GM12878 (cell line): ENCODE results near the gene TAS2R3. TPM values are rescaled to one million over a fixed set of nuclear protein-coding genes. Genes with fewer than 3 reads are reported as not detected.

Experiments used
- ATAC-seq: fragments of 200-7000 bp; cut with Tn5 transposase; 3 replicates; pipeline ENCODE4 v1.9.1; 2020; ENCODE audit warnings: mild to moderate bottlenecking, moderate library complexity
- BruUV-seq: library from RNA; stranded (reverse); fragments of 400-500 nt; replicated peaks from 2 replicates; lab custom pipeline; 2021; lab: Mats Ljungman, UMichigan
- CTCF ChIA-PET: fragments of 300-600 bp; sonication (Branson Sonifier 250); formaldehyde crosslinking; extraction: SDS; loops from one replicate; lab custom pipeline; 2021; ENCODE audit warnings: inconsistent platforms; lab: Yijun Ruan, JAX
- POLR2A ChIA-PET: fragments of 350-600 bp; formaldehyde crosslinking; extraction: SDS; loops from one replicate; lab custom pipeline; 2021; ENCODE audit warnings: inconsistent platforms; lab: Charles Lee
- RAD21 ChIA-PET: fragments of 300-600 bp; sonication (Branson Sonifier 250); formaldehyde crosslinking; loops from one replicate; lab custom pipeline; 2023; ENCODE audit warnings: antibody characterized with exemption; ENCODE audit not compliant: unreplicated experiment; lab: Charles Lee
- SMC1A ChIA-PET: fragments of 300-600 bp; sonication (Branson Sonifier 250); formaldehyde crosslinking; loops from one replicate; lab custom pipeline; 2023; ENCODE audit not compliant: unreplicated experiment, uncharacterized antibody; lab: Charles Lee
- DNase-seq: peaks from one replicate; pipeline ENCODE4 v3.0.0-alpha.2; 2011; ENCODE audit warnings: low read depth, low spot score
- FAIRE-seq: peaks from 3 replicates; lab custom pipeline; 2011; peaks lifted over from hg19 to GRCh38; lab: Jason Lieb, UNC
- H2AFZ ChIP-seq: 2 replicates; pipeline ENCODE4 v1.6.0; 2011; ENCODE audit warnings: low read depth, low read length, control low read depth; ENCODE audit not compliant: control insufficient read depth
- H3K27ac ChIP-seq: 2 replicates; pipeline ENCODE4 v1.5.1; 2011; ENCODE audit warnings: control low read depth; ENCODE audit not compliant: control insufficient read depth, insufficient read depth
- H3K27me3 ChIP-seq, 2 experiments: replicated peaks in 1 of 2; 2 replicates each; pipeline versions ENCODE4 v1.6.0 to v1.6.1; 2011; ENCODE audit warnings: low read length in 1 of 2; ENCODE audit not compliant: control insufficient read depth in 2 of 2, insufficient read depth in 2 of 2
- H3K36me3 ChIP-seq, 2 experiments: 2 replicates each; pipeline ENCODE4 v1.5.1; 2011; ENCODE audit warnings: low read length in 1 of 2; ENCODE audit not compliant: control insufficient read depth in 2 of 2, insufficient read depth in 2 of 2
- H3K4me1 ChIP-seq: 2 replicates; pipeline ENCODE4 v1.6.1; 2011; ENCODE audit warnings: mild to moderate bottlenecking, low read length, moderate library complexity, mixed read lengths; ENCODE audit not compliant: control insufficient read depth, insufficient read depth
- H3K4me2 ChIP-seq: 2 replicates; pipeline ENCODE4 v1.6.0; 2011; ENCODE audit warnings: control low read depth; ENCODE audit not compliant: control insufficient read depth, insufficient read depth
- H3K4me3 ChIP-seq: fragments of 200-600 bp; sonication (generic); 2 replicates; pipeline ENCODE4 v1.5.1; 2016
- H3K79me2 ChIP-seq: 2 replicates; pipeline ENCODE4 v1.6.0; 2011; ENCODE audit warnings: low read length; ENCODE audit not compliant: control insufficient read depth, insufficient read depth
- H3K9ac ChIP-seq: 2 replicates; pipeline ENCODE4 v1.8.0; 2011; ENCODE audit warnings: low read length, control low read depth, mixed read lengths; ENCODE audit not compliant: control insufficient read depth, insufficient read depth
- H3K9me3 ChIP-seq: replicated peaks from 3 replicates; pipeline ENCODE4 v1.5.1; 2011; ENCODE audit warnings: mild to moderate bottlenecking, low read length; ENCODE audit not compliant: control insufficient read depth, insufficient read depth
- H4K20me1 ChIP-seq: 2 replicates; pipeline ENCODE4 v1.6.0; 2011; ENCODE audit not compliant: control insufficient read depth, insufficient read depth
- RAD21 ChIP-seq: IDR thresholded peaks from 2 replicates; pipeline ENCODE4 v1.6.1; 2011; ENCODE audit warnings: mild to moderate bottlenecking, low read depth, low read length, moderate library complexity; ENCODE audit not compliant: insufficient read depth
- SMC3 ChIP-seq: IDR thresholded peaks from 2 replicates; pipeline ENCODE4 v1.6.1; 2011; ENCODE audit warnings: low read length, improper control_type of control experiment, borderline replicate concordance
- TCF12 ChIP-seq: IDR thresholded peaks from 2 replicates; pipeline ENCODE4 v1.6.1; 2011; ENCODE audit warnings: low read depth, mild to moderate bottlenecking, low read length
- WGBS: methylation state at CpG from one replicate; pipeline ENCODE4 v1.1.6; 2016; ENCODE audit warnings: low lambda C conversion rate; ENCODE audit not compliant: insufficient replicate concordance, insufficient coverage; ENCODE audit errors: missing lambda C conversion rate; 5-methylcytosine and 5-hydroxymethylcytosine counted together
- in situ Hi-C: fragments of 300-500 bp; cut with MboI; formaldehyde crosslinking; loops from 9 replicates; pipeline ENCODE4 v1.14.3; 2018; ENCODE audit warnings: mixed read lengths
- intact Hi-C: fragments of 100-400 bp; cut with micrococcal nuclease; formaldehyde crosslinking; loops from one replicate; pipeline ENCODE4 v1.14.2; 2022; ENCODE audit not compliant: unreplicated experiment
- polyA plus RNA-seq, 11 experiments: library from polyadenylated mRNA; depleted of rRNA in 4 of 11; unstranded in 6 of 11; stranded (reverse) in 5 of 11; fragments of >200 nt; fragmentation: Nextera tagmentation in 4 of 11; fragmentation: Illumina TruSeq in 1 of 11; extraction: Ambion mirVana in 4 of 11; extraction: Trizol in 1 of 11; gene quantifications; 1 replicate in 1 of 11; 2 replicates in 10 of 11; pipeline versions ENCODE4 v1.2.1 to v1.2.3, GENCODE V29; 2011 to 2016; ENCODE audit warnings: inconsistent platforms in 2 of 11, missing spikeins in 2 of 11, low read depth in 1 of 11
- total RNA-seq, 4 experiments: library from RNA; depleted of rRNA in 3 of 4; stranded (reverse); fragments of >200 nt in 3 of 4; fragmentation: Illumina TruSeq in 1 of 4; extraction: Trizol in 1 of 4; gene quantifications; 2 replicates each; pipeline versions ENCODE4 v1.2.1 to v1.2.3, GENCODE V29; 2013 to 2021
- TF ChIP-seq, protein P1 (sequence below), 3 experiments: IDR thresholded peaks in 2 of 3; conservative IDR thresholded peaks in 1 of 3; 2 replicates each; pipeline ENCODE4 v1.5.1; 2011; ENCODE audit warnings: low read depth in 3 of 3, low read length in 3 of 3, mild to moderate bottlenecking in 3 of 3, control low read depth in 2 of 3, moderate library complexity in 2 of 3, inconsistent platforms in 1 of 3, mixed read lengths in 1 of 3; ENCODE audit not compliant: control insufficient read depth in 2 of 3, insufficient read depth in 1 of 3; ENCODE audit errors: extremely low read depth in 1 of 3

The TAS2R3 gene
- total and polyA plus RNA-seq, 10 of the 15 experiments (the other 5 are each of a cell fraction or from before 2014, with no cell fraction given) = 0.21 to 1.1 (median 0.55) TPM; not detected in 4

DNA sequence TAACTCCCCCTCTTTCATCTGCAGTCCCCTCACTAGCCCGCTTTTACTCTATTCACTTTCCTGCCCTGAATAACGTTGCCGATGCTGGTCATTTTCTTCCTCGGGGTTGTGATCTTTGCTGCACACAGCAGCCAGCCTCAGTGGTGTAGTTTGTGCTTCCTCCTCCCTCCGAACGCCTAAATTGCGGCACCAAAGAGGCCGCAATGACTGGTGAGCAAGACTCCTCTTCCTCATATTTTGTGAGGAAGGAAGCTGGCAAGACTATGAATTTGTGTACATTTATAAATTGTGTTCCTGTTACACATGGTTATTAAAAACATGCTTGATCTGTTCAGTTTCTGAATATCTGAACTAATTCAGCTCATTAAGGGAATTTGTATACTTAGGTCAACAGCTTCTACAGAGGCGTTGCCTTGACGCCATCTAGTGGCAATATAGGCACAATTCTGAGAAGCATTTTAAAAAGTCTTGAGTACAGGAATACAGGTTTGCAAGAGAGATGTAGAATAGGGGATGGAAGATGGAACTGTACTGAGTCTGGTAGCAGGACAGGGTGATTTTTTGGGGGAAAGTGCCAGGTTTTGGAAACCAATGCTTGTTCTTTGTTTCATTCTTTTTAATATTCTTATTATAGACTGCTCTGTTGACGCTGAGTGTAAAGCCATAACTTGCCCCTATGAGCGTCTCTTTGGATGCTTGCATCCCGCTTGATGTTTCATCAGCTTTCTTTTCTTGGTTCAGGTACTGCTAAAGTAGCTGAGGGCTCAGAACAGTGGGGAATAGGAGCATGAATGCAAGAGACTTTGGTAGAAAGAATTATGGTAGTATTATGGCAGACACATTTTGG lies 22.0 kb downstream of the TAS2R3 start:
- ChIA-PET RAD21 (interaction anchor here (0.7 to 1.9 kb wide), 5 partner anchors 17 to 255 kb away, joined by 3 to 11 read pairs (median 5); no protein-coding TSS in a partner anchor), POLR2A (no interaction called here), SMC1A (interaction anchor here (0.7 to 2.6 kb wide), 8 partner anchors 11 to 237 kb away, joined by 3 to 11 read pairs (median 4); partner anchors contain the start of gene SSBP1), CTCF (interaction anchor here (0.5 to 5.4 kb wide), 28 partner anchors 9 to 879 kb away, joined by 3 to 108 read pairs (median 3); partner anchors contain the start of gene SSBP1)
- H3K9ac ChIP-seq = no peak overlapping the region
- no peak overlapping the region for H3K4me2 ChIP-seq
- TF ChIP-seq, protein P1, sequence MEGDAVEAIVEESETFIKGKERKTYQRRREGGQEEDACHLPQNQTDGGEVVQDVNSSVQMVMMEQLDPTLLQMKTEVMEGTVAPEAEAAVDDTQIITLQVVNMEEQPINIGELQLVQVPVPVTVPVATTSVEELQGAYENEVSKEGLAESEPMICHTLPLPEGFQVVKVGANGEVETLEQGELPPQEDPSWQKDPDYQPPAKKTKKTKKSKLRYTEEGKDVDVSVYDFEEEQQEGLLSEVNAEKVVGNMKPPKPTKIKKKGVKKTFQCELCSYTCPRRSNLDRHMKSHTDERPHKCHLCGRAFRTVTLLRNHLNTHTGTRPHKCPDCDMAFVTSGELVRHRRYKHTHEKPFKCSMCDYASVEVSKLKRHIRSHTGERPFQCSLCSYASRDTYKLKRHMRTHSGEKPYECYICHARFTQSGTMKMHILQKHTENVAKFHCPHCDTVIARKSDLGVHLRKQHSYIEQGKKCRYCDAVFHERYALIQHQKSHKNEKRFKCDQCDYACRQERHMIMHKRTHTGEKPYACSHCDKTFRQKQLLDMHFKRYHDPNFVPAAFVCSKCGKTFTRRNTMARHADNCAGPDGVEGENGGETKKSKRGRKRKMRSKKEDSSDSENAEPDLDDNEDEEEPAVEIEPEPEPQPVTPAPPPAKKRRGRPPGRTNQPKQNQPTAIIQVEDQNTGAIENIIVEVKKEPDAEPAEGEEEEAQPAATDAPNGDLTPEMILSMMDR (IDR thresholded peaks at IDR 0.05 in 2 of 3, conservative IDR thresholded peaks at IDR 0.05 in 1 of 3; ENCODE audit: control insufficient read depth in 2 of 3, extremely low read depth in 1 of 3, insufficient read depth in 1 of 3, low read depth in 3 of 3, low read length in 3 of 3) = peak; percentile 66 to 87 (median 76)
- TF ChIP-seq TCF12 (no peak), RAD21 (peak; percentile 78), SMC3 (peak; percentile 66)
- no peak overlapping the region for H3K4me3 ChIP-seq
- H3K4me1 ChIP-seq = no peaks in the 10 kb centered on the region
- no peak overlapping the region for H3K27ac ChIP-seq
- in situ Hi-C loops = no loop called here
- no TSS peak for BruUV-seq
- H3K9me3 ChIP-seq = no peaks in the 10 kb centered on the region
- peak; percentile 92 for ATAC-seq
- H3K36me3 ChIP-seq = no peaks in the 10 kb centered on the region; a peak in 1 of 4 replicates
- no peaks in the 10 kb centered on the region for H3K79me2 ChIP-seq
- intact Hi-C loops = loop anchor here (1.0 kb wide), 1 partner anchor 132 kb away; no protein-coding TSS in a partner anchor
- H3K27me3 ChIP-seq = no peaks in the 10 kb centered on the region
- H2AFZ ChIP-seq = no peak overlapping the region
- peak; percentile 8 for DNase-seq
- FAIRE-seq = no peak
- 66% methylated on average over 13 of the region's 13 CpGs for WGBS
- H4K20me1 ChIP-seq = no peaks in the 10 kb centered on the region
